OCI-LY7 (cell line): ENCODE data around the gene FLNC. TPM values are rescaled to one million over a fixed set of nuclear protein-coding genes. Genes with fewer than 3 reads are reported as not detected.

ENCODE experiments used
- BruUV-seq: library from RNA; stranded (reverse); fragments of 400-500 nt; replicated peaks from 2 replicates; lab custom pipeline; 2021; lab: Mats Ljungman, UMichigan
- CTCF ChIA-PET: fragments of 300-600 bp; sonication (Branson Sonifier 250); formaldehyde crosslinking; loops from one replicate; lab custom pipeline; 2022; ENCODE audit warnings: antibody characterized with exemption; ENCODE audit not compliant: unreplicated experiment; lab: Charles Lee
- POLR2A ChIA-PET: fragments of 300-600 bp; sonication (Branson Sonifier 250); formaldehyde crosslinking; loops from one replicate; lab custom pipeline; 2022; ENCODE audit warnings: antibody characterized with exemption; lab: Charles Lee
- DNase-seq: peaks from one replicate; pipeline ENCODE4 v3.0.0-alpha.2; 2015; ENCODE audit warnings: low spot score
- H2AFZ ChIP-seq: fragments of 200-600 bp; sonication (generic), shearing (Covaris generic); 2 replicates; pipeline ENCODE4 v1.6.1; 2014; ENCODE audit warnings: mild to moderate bottlenecking, antibody characterized with exemption, low read length, moderate library complexity
- H3K27ac ChIP-seq: fragments of 200-600 bp; sonication (generic); 2 replicates; pipeline ENCODE4 v1.5.1; 2014; ENCODE audit warnings: mixed run types, low read depth, mild to moderate bottlenecking, moderate library complexity, low read length, inconsistent platforms; ENCODE audit not compliant: poor library complexity, severe bottlenecking
- H3K36me3 ChIP-seq: fragments of 200-600 bp; sonication (generic); 2 replicates; pipeline ENCODE4 v1.6.1; 2014; ENCODE audit warnings: mild to moderate bottlenecking, antibody characterized with exemption, low read length, moderate library complexity, mixed read lengths; ENCODE audit not compliant: insufficient read depth
- H3K4me1 ChIP-seq: fragments of 200-600 bp; sonication (generic); 2 replicates; pipeline ENCODE4 v1.5.1; 2014; ENCODE audit warnings: mild to moderate bottlenecking, low read length; ENCODE audit not compliant: insufficient read depth, poor library complexity, severe bottlenecking
- H3K4me2 ChIP-seq: fragments of 200-600 bp; sonication (generic); 2 replicates; pipeline ENCODE4 v1.6.1; 2014; ENCODE audit warnings: mild to moderate bottlenecking, low read length
- H3K4me3 ChIP-seq: fragments of 200-600 bp; sonication (generic); 2 replicates; pipeline ENCODE4 v1.5.1; 2014; ENCODE audit warnings: mild to moderate bottlenecking, low read depth, low read length; ENCODE audit not compliant: poor library complexity, severe bottlenecking
- H3K79me2 ChIP-seq: fragments of 200-600 bp; sonication (generic); 2 replicates; pipeline ENCODE4 v1.6.1; 2016; ENCODE audit warnings: low read depth, mild to moderate bottlenecking, low read length, moderate library complexity, mixed read lengths; ENCODE audit not compliant: insufficient read depth
- H3K9me2 ChIP-seq: fragments of 200-600 bp; sonication (generic); 2 replicates; pipeline ENCODE4 v1.6.1; 2016; ENCODE audit warnings: mild to moderate bottlenecking, low read length, mixed read lengths; ENCODE audit not compliant: insufficient read depth
- H3K9me3 ChIP-seq: fragments of 200-600 bp; sonication (generic); 2 replicates; pipeline ENCODE4 v1.6.1; 2014; ENCODE audit warnings: mild to moderate bottlenecking, mixed run types, low read length, mixed read lengths
- H4K20me1 ChIP-seq: fragments of 200-600 bp; sonication (generic); 2 replicates; pipeline ENCODE4 v1.6.1; 2014; ENCODE audit warnings: mild to moderate bottlenecking, antibody characterized with exemption, low read length, moderate library complexity, mixed read lengths; ENCODE audit not compliant: insufficient read depth
- CTCF ChIP-seq: fragments of 200-600 bp; sonication (generic); conservative IDR thresholded peaks from 2 replicates; pipeline ENCODE4 v1.5.1; 2014; ENCODE audit warnings: mild to moderate bottlenecking, antibody characterized with exemption, low read length, moderate library complexity, mixed read lengths
- EZH2phosphoT487 ChIP-seq: fragments of 200-600 bp; sonication (generic); IDR thresholded peaks from 2 replicates; pipeline ENCODE4 v1.6.1; 2018; ENCODE audit warnings: low read depth, borderline replicate concordance, mild to moderate bottlenecking, mixed run types, antibody characterized with exemption, low read length, moderate library complexity, mixed read lengths
- intact Hi-C: fragments of 100-400 bp; cut with micrococcal nuclease; formaldehyde crosslinking; loops from one replicate; pipeline ENCODE4 v1.10.0; 2022; ENCODE audit not compliant: unreplicated experiment
- total RNA-seq, 2 experiments: library from RNA; depleted of rRNA in 1 of 2; stranded (reverse); fragments of >200 nt in 1 of 2; shearing (Covaris generic) in 1 of 2; gene quantifications; 2 replicates each; pipeline ENCODE4 v1.2.3, GENCODE V29; 2014 to 2022

FLNC gene
- total RNA-seq, 2 experiments from 2014 or later, result 0.03 to 0.06 TPM

- H3K4me2 ChIP-seq, result no peak overlapping the region
- DNase-seq, result no peak
- no peak for TF ChIP-seq CTCF
- H3K36me3 ChIP-seq, result no peaks in the 10 kb centered on the region
- 0 out of 2 replicates have a peak, but pooled peaks cover 10% of the 10 kb centered on the region for H3K9me3 ChIP-seq
- BruUV-seq, result no TSS peak
- ChIA-PET POLR2A (interaction anchor here (0.7 kb wide), 2 partner anchors 363 to 974 kb away, joined by 6 to 9 read pairs; no protein-coding TSS in a partner anchor), CTCF (no interaction called here)
- H3K79me2 ChIP-seq, result no peaks in the 10 kb centered on the region
- H3K9me2 ChIP-seq, result no peaks in the 10 kb centered on the region
- no peaks in the 10 kb centered on the region for H4K20me1 ChIP-seq
- H3K4me1 ChIP-seq, result no peaks in the 10 kb centered on the region
- intact Hi-C loops, result no loop called here
- no peak overlapping the region for H3K4me3 ChIP-seq
- no peak overlapping the region for H2AFZ ChIP-seq
- no peak overlapping the region for H3K27ac ChIP-seq
Measured at GRCh38 chr7:128781851-128782250, 48.4 kb upstream of the FLNC start.

GRCh38 chr7:128783143-128783861, 46.9 kb upstream of the FLNC start:
- Histone ChIP-seq H2AFZ (no peak overlapping the region), H3K4me1 (no peaks in the 10 kb centered on the region), H3K36me3 (no peaks in the 10 kb centered on the region), H3K79me2 (no peaks in the 10 kb centered on the region), H4K20me1 (no peaks in the 10 kb centered on the region), H3K27ac (no peak overlapping the region), H3K9me2 (no peaks in the 10 kb centered on the region), H3K4me3 (no peak overlapping the region), H3K9me3 (no peaks in the 10 kb centered on the region), H3K4me2 (no peak overlapping the region)
- TF ChIP-seq EZH2phosphoT487, result no peak
- no peak for TF ChIP-seq CTCF
- ChIA-PET POLR2A (interaction anchor here (0.7 to 0.9 kb wide), 2 partner anchors 22 to 1079 kb away, joined by 3 read pairs; no protein-coding TSS in a partner anchor), CTCF (no interaction called here)
- intact Hi-C loops, result no loop called here
- no peak for DNase-seq
- no TSS peak for BruUV-seq

GRCh38 chr7:128785738-128786137, 44.5 kb upstream of the FLNC start:
- Histone ChIP-seq H3K4me2 (no peak overlapping the region), H2AFZ (no peak overlapping the region), H3K4me1 (peaks cover 5% of the 10 kb centered on the region), H3K9me3 (no peaks in the 10 kb centered on the region), H3K79me2 (no peaks in the 10 kb centered on the region), H3K36me3 (no peaks in the 10 kb centered on the region), H3K4me3 (no peak overlapping the region), H3K9me2 (no peaks in the 10 kb centered on the region), H4K20me1 (no peaks in the 10 kb centered on the region), H3K27ac (no peak overlapping the region)
- intact Hi-C loops, result no loop called here
- BruUV-seq, result no TSS peak
- DNase-seq, result no peak
- TF ChIP-seq EZH2phosphoT487 (no peak), CTCF (no peak)
- ChIA-PET POLR2A (interaction anchor here (0.7 to 2.5 kb wide), 2 partner anchors 16 to 803 kb away, joined by 3 to 6 read pairs; no protein-coding TSS in a partner anchor), CTCF (no interaction called here)
